GM19438 (cell line): ENCODE data around the gene GPATCH2L.

Experiments
- ATAC-seq: cut with Tn5 transposase; IDR thresholded peaks from one replicate; pipeline ENCODE4 v1.9.1; 2021; ENCODE audit warnings: low read depth; ENCODE audit not compliant: unreplicated experiment

Gene GPATCH2L

DNA sequence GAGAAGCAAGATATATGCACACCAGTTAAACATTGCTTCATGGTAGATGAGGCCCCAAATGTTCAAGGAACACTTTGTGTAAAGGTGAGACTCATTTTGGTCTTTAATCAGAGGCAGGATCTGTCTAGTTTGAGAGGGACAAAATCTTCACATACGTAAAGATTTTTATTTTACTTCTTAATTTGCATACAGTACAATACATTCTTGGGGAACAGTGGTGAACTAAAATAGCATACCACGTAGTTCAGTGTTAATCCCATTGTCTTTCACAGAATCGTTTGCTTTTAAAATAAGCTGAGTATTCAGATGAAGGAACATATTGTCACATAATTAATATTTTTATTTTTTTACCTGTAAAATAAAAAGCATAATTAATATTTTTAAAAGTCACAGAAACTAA, 43.3 kb downstream of the GPATCH2L start:
- ATAC-seq, result no peak

- ATAC-seq, result no peak
These were observed 45.4 kb downstream of the GPATCH2L start for GRCh38 chr14:76196980-76197695.

- no peak for ATAC-seq
These were observed 49.4 kb downstream of the GPATCH2L start for GRCh38 chr14:76201162-76201561.

- no peak for ATAC-seq
These were observed 51.6 kb downstream of the GPATCH2L start for GRCh38 chr14:76203086-76204001.

DNA sequence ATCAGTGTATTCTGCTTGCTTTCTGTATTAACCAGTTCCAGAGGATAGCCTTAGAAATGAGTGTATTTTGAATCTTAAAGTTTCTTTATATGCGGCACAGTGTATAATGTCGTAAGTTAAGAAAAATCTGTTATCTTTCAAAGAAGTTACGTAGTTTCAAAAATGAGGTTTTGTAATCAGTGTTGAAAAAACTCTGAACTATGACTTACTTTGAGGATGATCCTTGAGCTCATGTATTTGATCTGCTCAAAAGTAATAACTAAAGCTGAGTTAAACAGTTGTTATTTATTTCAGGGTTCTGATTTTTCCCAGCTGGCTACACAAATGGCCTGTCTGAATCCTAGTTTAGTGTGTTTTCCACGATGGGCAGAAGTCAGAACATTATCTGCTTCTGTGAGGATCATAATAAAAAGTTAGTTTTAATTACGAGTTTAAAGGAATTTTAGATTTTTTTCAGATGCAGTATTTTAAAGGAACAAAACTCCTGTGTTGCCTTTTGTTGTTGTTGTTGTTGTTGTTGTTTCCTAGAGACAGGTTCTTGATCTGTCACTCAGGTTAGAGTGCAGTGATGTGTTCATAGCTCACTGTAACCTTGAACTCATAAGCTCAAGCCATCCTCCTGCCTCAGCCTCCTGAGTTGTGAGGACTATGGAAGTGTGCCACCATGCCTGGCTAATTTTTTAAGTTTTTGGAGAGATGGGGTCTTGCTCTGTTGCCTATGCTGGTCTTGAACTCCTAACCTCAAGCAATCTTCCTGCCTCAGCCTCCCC, 52.9 kb downstream of the GPATCH2L start:
- no peak for ATAC-seq

DNA sequence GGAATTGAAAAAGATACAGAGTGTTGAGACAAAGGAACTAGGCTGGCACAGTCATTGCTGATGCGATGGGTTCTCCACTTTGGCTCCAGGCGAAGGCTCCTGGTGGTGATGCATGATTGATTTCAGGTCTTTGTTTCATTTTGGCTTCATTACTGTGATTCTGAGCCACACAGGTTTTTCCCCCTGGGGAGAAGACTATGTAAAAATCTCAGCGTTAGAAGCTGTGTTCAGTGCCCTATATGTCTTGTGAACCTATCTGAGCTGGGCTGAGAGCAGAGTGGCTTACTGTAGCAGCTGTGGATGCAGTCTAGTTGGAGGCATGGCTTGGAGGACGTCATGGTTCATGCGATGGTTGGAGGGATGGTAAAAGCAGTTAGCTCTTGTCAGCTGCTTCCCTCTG, 54.0 kb downstream of the GPATCH2L start:
- ATAC-seq, result no peak

DNA sequence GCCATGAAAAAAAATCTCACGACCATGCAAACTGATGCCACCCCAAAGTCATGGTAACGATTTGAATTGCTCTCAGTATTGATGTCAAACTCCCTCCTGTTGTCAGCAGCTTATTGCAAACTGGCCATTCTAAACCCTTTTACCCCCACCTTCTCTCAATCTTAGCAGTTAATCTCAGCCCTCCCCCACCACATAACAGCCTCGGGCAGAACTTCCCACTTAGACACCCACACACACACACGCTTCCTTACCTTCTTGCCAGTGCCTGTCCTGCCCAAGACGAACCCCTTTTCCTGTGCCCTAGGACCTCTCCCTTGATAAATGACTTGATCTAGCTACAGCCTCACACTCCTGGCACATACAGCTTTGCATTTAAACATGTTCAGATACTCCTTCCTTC, 56.6 kb downstream of the GPATCH2L start:
- no peak for ATAC-seq

GRCh38 chr14:76212242-76212641, 60.5 kb downstream of the GPATCH2L start:
- no peak for ATAC-seq

GRCh38 chr14:76217179-76217578, 65.5 kb downstream of the GPATCH2L start:
- ATAC-seq, result no peak

- ATAC-seq, result no peak
These were observed 66.9 kb downstream of the GPATCH2L start for GRCh38 chr14:76218662-76219061.

- ATAC-seq, result no peak
These were observed 68.2 kb downstream of the GPATCH2L start for GRCh38 chr14:76219873-76220272.

DNA sequence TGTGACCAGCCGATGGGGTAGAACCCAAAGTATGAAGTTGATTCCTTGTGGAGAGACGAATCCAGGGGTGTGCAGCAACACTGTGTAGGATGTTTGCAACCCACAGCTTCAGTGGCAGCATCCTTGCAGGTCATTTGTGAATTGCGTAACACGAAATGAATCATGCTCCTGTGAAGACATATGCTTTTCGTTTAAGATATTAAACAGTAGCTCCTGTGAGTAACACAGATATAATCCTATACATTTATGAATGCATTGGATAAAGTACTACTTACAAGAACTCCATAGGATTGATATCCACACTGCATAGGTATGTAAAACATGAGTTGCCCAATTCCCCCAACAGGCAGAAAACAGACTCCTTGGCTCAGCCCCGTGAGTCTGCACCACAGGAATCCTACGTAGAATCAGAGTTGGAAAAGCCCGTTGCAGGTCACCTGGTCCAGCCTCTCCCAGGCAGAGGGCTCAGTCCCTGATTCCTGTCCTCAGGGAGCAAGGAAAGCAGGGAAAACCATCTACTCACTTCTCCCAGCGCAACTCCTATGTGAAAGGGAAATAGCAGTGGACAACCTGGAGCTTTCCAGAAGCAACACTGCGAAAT, 75.8 kb downstream of the GPATCH2L start:
- no peak for ATAC-seq

DNA sequence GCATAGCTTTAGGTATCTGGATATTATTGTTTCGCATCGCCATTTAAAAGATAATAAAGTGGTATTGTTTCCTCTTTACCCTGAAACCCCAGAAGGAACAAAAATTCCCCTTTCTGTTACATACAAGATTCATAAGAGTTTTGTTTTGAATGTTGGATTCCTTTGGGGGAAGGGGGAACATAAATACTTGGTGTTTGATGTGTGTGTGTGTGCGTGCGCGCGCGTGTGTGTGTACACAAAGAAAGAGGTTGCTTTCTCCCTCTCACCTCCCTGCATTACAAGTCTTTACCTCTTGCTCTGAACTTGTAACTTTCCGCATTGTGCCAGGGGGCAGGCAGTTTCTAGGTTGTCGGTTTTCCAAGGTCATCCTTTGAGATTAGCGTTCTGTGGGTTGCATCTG, 76.4 kb downstream of the GPATCH2L start:
- ATAC-seq, result no peak

DNA sequence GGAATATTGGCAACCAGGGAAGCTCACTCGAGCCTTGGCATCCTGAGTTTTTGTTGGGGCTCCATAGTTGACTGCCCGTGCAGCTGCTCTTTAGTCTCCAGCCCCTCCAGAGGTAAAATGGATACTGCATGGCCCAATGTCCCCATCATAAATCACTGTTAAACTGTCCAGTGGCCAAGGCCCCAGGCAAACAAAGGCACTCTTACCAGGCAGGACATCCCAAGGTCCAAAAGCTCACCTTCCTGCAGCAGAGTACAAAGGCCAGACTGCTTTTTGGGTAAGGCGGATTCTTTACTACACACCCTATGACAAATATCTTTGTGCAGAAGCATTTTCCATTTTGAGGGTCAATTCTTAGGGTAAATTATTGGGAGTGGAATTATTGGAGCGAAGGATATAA, 81.1 kb downstream of the GPATCH2L start:
- no peak for ATAC-seq

- no peak for ATAC-seq
These were observed 83.9 kb downstream of the GPATCH2L start for GRCh38 chr14:76235628-76236027.

- ATAC-seq, result peak; percentile 91
These were observed 84.7 kb downstream of the GPATCH2L start for GRCh38 chr14:76236172-76237130.

DNA sequence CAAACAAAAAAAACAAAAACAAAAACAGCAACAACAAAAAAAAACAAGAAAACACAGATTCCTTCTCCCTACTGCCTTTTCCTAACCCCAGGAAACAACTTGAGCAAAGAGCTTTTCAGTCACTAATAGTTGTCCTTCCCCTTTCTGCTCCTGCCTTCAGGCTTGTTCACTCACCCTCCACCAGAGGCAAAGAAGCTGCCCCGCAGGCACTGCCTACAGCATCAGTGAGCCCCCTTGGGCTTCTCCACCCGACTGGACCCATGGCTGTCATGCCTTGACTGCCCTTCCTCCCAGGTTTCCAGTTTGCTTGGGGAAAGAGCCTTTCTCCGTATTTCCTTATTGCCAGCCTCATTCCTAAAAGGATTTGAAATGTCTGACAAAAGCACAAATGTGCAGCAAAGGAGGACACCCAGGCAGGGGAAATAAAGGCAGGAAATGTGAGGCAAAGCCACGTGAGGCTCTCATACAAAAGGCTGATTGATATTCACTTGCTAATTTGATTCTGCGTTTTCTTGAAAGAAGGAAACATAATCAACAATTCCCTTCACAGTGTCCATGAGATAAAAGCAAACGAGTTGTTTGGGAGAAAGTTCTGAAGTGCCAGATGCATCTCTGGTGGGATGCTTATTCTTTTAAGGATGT, 85.7 kb downstream of the GPATCH2L start:
- no peak for ATAC-seq

DNA sequence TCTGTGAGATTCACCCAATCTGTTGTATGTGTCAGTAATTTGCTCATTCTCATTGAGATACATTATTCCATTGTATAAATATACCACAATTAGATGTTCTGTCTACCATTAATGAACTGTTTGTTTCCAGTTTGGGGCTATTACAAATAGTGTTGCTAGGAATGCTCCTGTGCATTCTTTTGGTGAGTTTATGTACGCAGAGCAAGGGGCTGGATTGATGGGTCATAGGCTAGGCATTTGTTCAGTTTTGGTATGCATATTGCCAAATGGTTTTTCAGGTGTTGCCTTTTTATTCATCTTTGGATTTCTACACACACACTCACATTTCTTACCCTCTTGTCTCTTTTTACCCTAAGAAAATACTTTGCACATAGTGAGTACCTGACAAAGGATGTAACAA, 93.4 kb downstream of the GPATCH2L start:
- no peak for ATAC-seq

DNA sequence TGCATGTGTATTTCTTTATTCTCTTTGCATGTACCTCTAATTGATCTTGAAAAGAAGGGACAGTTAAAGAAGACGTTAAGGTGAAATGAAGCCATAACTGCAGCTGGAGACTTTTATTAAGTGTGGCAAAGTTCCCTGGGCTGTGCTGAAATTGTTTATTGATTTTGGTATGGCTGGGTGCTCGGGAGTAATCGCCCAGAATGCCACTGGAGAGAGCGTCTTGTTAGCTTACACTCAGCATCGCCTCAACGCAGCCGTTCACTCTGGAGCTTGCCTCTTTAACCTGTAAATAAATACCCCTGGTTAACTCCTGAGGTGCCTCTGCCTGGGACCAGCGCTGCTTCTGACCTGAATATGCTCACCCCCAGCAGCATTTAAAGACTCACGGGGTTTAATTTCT, 98.6 kb downstream of the GPATCH2L start:
- ATAC-seq, result no peak
